Cardiac septum (tissue), 1 donor: Measurements from ENCODE around the gene TENM3. TPM values are rescaled to one million over a fixed set of nuclear protein-coding genes. Genes with fewer than 3 reads are reported as not detected.

Experiments used
- DNase-seq: peaks from one replicate; pipeline ENCODE4 v3.0.0-alpha.2; 2020; ENCODE audit warnings: low spot score
- intact Hi-C: fragments of 100-400 bp; cut with DNase I; formaldehyde crosslinking; loops from one replicate; pipeline ENCODE4 v1.14.0; 2022
- total RNA-seq: library from RNA; stranded (reverse); fragmentation: NEBNext Ultra II Directional; extraction: Animal tissue kit (Norgen Biotek cat#: 25700); gene quantifications from one replicate; pipeline ENCODE4 v1.2.1, GENCODE V29; 2021
- donor health status: DM: no; HTN: no; CAD: no.

The TENM3 gene
- total RNA-seq, 1 donor from 2014 or later: 3.9 TPM

GRCh38 chr4:182576601-182577289, 333.5 kb downstream of the TENM3 start:
- intact Hi-C loops: no loop called here
- DNase-seq: no peak

- intact Hi-C loops: no loop called here
- no peak for DNase-seq
Measured at GRCh38 chr4:182577411-182577810, 334.2 kb downstream of the TENM3 start.

GRCh38 chr4:182578402-182578801, 335.2 kb downstream of the TENM3 start:
- intact Hi-C loops: no loop called here
- no peak for DNase-seq

GRCh38 chr4:182582245-182582644, 339.0 kb downstream of the TENM3 start:
- intact Hi-C loops: no loop called here

GRCh38 chr4:182583703-182584415, 340.7 kb downstream of the TENM3 start:
- intact Hi-C loops: no loop called here

More at GRCh38 chr4:182582245-182582644, 339.0 kb downstream of the TENM3 start:
- DNase-seq: no peak

GRCh38 chr4:182585321-182585720, 342.1 kb downstream of the TENM3 start:
- no peak for DNase-seq
- intact Hi-C loops: no loop called here

More at GRCh38 chr4:182583703-182584415, 340.7 kb downstream of the TENM3 start:
- DNase-seq: no peak

- no peak for DNase-seq
- intact Hi-C loops: no loop called here
Measured at GRCh38 chr4:182589100-182589499, 345.9 kb downstream of the TENM3 start.

GRCh38 chr4:182593402-182593801, 350.2 kb downstream of the TENM3 start:
- intact Hi-C loops: no loop called here
- no peak for DNase-seq

- no peak for DNase-seq
- intact Hi-C loops: no loop called here
Measured at GRCh38 chr4:182593864-182594263, 350.7 kb downstream of the TENM3 start.

- DNase-seq: no peak
- intact Hi-C loops: no loop called here
Measured at GRCh38 chr4:182600093-182600492, 356.9 kb downstream of the TENM3 start.

- intact Hi-C loops: no loop called here
- DNase-seq: no peak
Measured at GRCh38 chr4:182600856-182601255, 357.7 kb downstream of the TENM3 start.

- intact Hi-C loops: no loop called here
- no peak for DNase-seq
Measured at GRCh38 chr4:182604161-182604622, 361.0 kb downstream of the TENM3 start.

GRCh38 chr4:182604953-182605352, 361.8 kb downstream of the TENM3 start:
- DNase-seq: no peak
- intact Hi-C loops: no loop called here

GRCh38 chr4:182608525-182608924, 365.3 kb downstream of the TENM3 start:
- intact Hi-C loops: no loop called here
- no peak for DNase-seq

GRCh38 chr4:182616476-182616875, 373.3 kb downstream of the TENM3 start:
- no peak for DNase-seq
- intact Hi-C loops: no loop called here

- no peak for DNase-seq
- intact Hi-C loops: no loop called here
Measured at GRCh38 chr4:182619660-182620059, 376.5 kb downstream of the TENM3 start.

- no peak for DNase-seq
- intact Hi-C loops: no loop called here
Measured at GRCh38 chr4:182620111-182620980, 377.1 kb downstream of the TENM3 start.

GRCh38 chr4:182624281-182624680, 381.1 kb downstream of the TENM3 start:
- no peak for DNase-seq
- intact Hi-C loops: no loop called here

GRCh38 chr4:182625193-182625592, 382.0 kb downstream of the TENM3 start:
- intact Hi-C loops: no loop called here
- DNase-seq: no peak

GRCh38 chr4:182627996-182628395, 384.8 kb downstream of the TENM3 start:
- DNase-seq: no peak
- intact Hi-C loops: no loop called here
